H1 (cell line): ENCODE data around the gene SPAG16. TPM values are rescaled to one million over a fixed set of nuclear protein-coding genes. Genes with fewer than 3 reads are reported as not detected.

Source experiments
- CEBPB ChIP-seq: IDR thresholded peaks from 2 replicates; pipeline ENCODE4 v1.6.1; 2012; ENCODE audit warnings: low read depth, low read length
- CREB1 ChIP-seq: IDR thresholded peaks from 2 replicates; pipeline ENCODE4 v1.6.1; 2012; ENCODE audit warnings: inconsistent platforms
- KDM1A ChIP-seq: fragments of 200-600, 300-600 bp; sonication (generic); IDR thresholded peaks from 2 replicates; pipeline ENCODE4 v1.7.1; 2016; ENCODE audit warnings: mild to moderate bottlenecking, low read length, borderline replicate concordance
- NANOG ChIP-seq: IDR thresholded peaks from 2 replicates; pipeline ENCODE4 v1.6.1; 2011; ENCODE audit warnings: low read length, low read depth, mild to moderate bottlenecking, inconsistent platforms; ENCODE audit not compliant: insufficient read depth, poor library complexity, severe bottlenecking
- POLR2A ChIP-seq, 2 experiments: IDR thresholded peaks; 1 replicate in 1 of 2; 2 replicates in 1 of 2; pipeline ENCODE4 v1.6.1; 2011; ENCODE audit warnings: low read depth in 2 of 2, low read length in 2 of 2, mild to moderate bottlenecking in 2 of 2; ENCODE audit errors: control extremely low read depth in 1 of 2
- SIN3A ChIP-seq, 2 experiments: IDR thresholded peaks in 1 of 2; conservative IDR thresholded peaks in 1 of 2; 2 replicates each; pipeline ENCODE4 v1.6.1; 2011 to 2012; ENCODE audit warnings: low read length in 2 of 2, improper control_type of control experiment in 1 of 2, low read depth in 1 of 2, mild to moderate bottlenecking in 1 of 2
- SP4 ChIP-seq: IDR thresholded peaks from 2 replicates; pipeline ENCODE4 v1.6.1; 2012; ENCODE audit warnings: low read length, inconsistent platforms
- TBP ChIP-seq: IDR thresholded peaks from 2 replicates; pipeline ENCODE4 v1.6.1; 2011; ENCODE audit warnings: low read depth, low read length, improper control_type of control experiment
- USF2 ChIP-seq: IDR thresholded peaks from 2 replicates; pipeline ENCODE4 v1.6.1; 2011; ENCODE audit warnings: low read length, improper control_type of control experiment
- polyA plus RNA-seq, 7 experiments: library from polyadenylated mRNA; depleted of rRNA in 3 of 7; stranded (reverse) in 5 of 7; unstranded in 2 of 7; fragments of >200 nt in 5 of 7; fragments of 200-250 nt in 2 of 7; gene quantifications; 1 replicate in 5 of 7; 2 replicates in 1 of 7; 4 replicates in 1 of 7; pipeline versions ENCODE4 v1.2.1 to v1.2.3, GENCODE V29; 2011 to 2013; ENCODE audit warnings: missing spikeins in 2 of 7, mixed read lengths in 2 of 7
- total RNA-seq: library from RNA; stranded (reverse); fragmentation: NEBNext Ultra II Directional; extraction: Animal tissue kit (Norgen Biotek cat#: 25700); gene quantifications from 2 replicates; pipeline ENCODE4 v1.2.1, GENCODE V29; 2021

SPAG16 gene
- total and polyA plus RNA-seq, 2 of the 8 experiments (the other 6 are each of a cell fraction or from before 2014, with no cell fraction given): 6.0 to 14.9 TPM

GRCh38 chr2:214410918-214411554 is 1126.8 kb downstream of the SPAG16 start, which contains the start of gene VWC2L (continued):
- TF ChIP-seq USF2 (no peak), POLR2A (IDR thresholded peaks at IDR 0.05; ENCODE audit: control extremely low read depth in 1 of 2, low read depth in 2 of 2, low read length in 2 of 2) (no peak), SIN3A (conservative IDR thresholded peaks at IDR 0.05 in 1 of 2, IDR thresholded peaks at IDR 0.05 in 1 of 2; ENCODE audit: low read depth in 1 of 2, low read length in 2 of 2) (peak; percentile 62 to 86; a peak in 1 of 4 replicates), CREB1 (0 out of 2 replicates have a peak, but pooled peaks have one; percentile 39), CEBPB (peak; percentile 89), NANOG (no peak), KDM1A (no peak), TBP (0 out of 2 replicates have a peak, but pooled peaks have one; percentile 28), SP4 (no peak)
